Measurements from ENCODE around the gene EPS15.
"Not testable (repeated sequence)": the region's sequence is repeated elsewhere in the genome, so short reads cannot be mapped to it uniquely, and the experiment has no call there.

Gene EPS15

DNA sequence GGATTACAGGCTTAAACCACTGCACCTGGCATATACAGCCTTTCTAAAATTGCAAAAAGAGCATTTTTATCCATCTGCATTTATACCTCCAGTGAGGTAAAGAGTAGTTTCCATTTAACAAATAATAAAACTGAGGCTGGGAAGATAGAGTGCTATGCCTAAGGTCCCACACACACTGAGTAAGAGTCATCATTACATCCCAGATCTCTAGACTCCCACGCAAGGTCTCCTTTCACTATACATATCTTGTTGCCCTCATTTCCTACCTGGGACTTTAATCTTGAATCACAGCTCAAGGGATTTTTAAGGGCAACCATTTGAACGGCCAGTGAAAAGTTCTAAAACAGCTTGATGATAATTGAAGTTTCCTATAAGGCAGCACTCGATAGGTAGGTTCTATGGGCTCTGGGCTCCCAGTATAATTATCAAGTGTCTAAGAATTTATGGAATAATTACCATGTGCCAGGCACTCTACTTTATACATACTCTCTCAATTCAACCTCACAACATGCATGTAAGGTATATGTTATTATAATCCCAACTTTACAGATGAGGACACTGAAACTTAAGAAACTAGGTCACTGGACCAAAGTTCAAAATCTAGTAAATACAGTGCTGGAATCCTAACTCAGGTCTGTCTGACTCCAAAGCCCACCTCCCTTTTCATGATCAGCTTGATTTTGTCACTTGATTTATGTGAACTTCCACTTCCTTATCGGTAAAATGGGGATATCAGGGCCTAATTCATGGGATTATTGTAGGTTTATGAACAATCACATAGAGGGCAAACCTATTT is 23.3 kb upstream of the EPS15 start:
- no peak for DNase-seq (ENCODE audit: low spot score)

DNA sequence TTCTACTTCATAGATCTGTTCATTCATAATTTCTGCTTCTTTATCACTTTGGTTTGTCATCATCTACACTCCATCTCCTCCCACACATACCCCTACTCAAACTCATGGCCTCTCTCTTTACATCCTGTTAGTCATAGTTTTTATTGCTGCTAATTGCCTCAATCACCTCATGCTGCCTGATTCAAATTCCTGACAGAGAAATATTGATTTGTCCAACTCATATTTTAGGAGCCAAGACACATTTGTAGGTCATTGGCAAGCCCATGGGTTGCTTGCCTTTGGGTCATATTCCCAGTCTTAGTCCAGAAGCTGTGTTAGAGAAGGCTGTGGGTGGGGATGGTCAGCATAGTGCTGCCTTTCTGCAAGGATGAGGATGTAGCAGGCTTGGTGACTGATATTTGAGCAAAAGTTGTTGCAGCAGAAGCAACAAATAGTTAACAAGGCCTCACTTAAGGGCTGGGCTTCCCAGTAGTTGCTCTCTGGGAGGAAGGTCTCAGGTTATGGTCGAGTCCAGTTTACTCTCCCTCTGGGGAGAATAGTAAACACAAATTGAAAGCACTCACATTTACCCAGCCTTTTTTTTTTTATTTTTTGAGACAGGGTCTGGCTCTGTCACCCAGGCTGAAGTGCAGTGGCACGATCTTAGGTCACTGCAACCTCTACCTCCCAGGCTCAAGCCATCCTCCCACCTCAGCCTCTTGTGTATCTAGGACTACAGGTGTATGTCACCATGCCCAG is 22.4 kb upstream of the EPS15 start:
- no peak for DNase-seq (ENCODE audit: low spot score)

DNA sequence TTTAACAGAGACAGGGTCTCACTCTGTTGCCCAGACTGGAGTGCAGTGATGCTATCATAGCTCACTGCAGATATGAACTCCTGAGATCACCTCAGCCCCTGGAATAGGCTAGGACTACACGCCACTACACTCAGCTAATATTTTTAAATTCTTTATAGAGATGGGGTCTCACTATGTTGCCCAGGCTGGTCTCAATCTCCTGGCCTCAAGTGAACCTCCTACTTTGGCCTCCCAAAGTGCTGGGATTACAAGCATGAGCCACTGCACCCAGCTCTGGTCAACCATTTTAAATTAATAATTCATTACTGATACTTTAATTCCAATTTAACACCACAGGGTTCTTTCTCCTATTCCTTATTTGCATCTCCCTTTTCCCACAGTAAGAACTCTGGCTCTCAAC is 18.5 kb upstream of the EPS15 start:
- DNase-seq (ENCODE audit: low spot score), result no peak

DNA sequence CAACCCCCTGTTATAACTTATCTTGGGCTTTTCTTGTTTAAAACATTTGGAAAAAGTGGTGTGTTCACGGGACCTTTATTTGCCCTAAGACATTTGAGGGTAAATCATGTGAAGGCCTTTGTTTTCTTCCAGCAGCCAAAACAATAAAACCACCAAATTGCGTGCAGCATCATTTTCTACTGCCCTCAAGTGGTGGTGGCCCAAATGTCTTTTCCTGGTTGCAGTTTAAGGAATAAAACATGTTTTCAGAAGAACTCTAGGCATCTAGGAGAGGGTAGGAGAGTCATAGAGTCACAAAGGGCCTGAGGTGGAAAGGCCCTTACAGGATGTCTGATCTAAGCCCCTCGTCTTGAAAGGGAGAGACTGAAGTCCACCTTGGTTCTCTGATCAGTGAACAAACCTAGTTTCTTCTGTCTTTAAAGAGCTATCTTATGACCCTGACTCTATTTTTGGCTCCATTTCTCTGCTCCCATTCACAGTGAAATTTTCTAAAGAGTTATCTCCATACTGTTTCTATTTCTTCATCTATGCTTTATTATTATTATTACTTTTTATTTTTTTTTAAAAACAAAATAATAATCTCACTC is 16.0 kb upstream of the EPS15 start:
- peak; percentile 68 for DNase-seq (ENCODE audit: low spot score)

DNA sequence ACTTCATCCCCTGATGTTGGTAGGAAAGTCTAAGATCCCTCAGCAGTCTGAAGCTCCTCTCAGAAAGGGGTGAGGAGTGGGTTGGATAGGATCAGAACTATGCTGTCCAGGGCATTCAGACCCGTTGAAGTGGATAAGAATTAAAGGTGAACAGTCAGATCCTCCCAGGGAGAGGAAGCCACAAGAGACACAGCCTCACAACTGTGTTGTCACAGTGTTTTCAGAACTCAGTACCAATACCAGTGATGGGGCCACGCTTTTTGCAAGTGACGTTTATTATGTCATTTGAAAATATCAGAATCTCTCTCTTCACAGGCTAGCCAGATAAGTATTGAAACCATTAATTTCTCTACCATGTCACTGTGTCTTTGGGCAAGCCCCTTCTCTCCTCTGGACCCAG is 15.4 kb upstream of the EPS15 start:
- DNase-seq (ENCODE audit: low spot score), result no peak

DNA sequence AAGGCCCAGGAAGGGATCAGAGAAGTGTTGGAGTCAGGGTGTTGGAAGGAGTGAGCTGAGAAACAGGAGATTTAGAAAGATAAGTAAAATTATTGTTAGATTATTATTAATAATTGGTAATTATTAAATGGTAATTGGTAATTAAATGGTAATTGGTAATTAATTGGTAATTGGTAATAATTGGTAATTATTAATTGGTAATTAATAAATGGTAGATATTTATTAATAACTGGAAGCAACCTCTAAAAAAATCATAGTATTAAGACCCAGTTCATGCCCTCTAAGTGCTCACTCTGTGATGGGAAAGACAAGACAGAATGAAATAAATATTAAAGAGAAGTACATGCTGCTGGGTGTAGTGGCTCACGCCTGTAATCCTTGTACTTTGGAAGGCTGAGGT is 13.8 kb upstream of the EPS15 start:
- DNase-seq (ENCODE audit: low spot score), result no peak

DNA sequence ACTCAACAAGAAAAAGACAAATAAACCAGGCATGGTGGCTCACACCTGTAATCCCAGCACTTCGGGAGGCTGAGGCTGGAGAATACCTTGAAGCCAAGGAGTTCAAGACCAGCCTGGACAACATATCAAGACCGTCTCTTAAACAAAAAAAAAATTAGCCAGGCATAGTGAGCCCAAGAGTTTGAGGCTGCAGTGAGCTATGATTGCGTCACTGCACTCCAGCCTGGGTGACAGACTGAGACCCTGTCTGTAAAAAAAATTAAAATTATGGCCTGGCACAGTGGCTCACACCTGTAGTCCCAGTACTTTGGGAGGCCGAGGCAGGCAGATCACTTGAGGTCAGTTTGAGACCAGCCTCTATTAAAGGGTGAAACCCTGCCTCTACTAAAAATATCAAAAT is 11.4 kb upstream of the EPS15 start:
- not testable (repeated sequence) for DNase-seq (ENCODE audit: low spot score)

DNA sequence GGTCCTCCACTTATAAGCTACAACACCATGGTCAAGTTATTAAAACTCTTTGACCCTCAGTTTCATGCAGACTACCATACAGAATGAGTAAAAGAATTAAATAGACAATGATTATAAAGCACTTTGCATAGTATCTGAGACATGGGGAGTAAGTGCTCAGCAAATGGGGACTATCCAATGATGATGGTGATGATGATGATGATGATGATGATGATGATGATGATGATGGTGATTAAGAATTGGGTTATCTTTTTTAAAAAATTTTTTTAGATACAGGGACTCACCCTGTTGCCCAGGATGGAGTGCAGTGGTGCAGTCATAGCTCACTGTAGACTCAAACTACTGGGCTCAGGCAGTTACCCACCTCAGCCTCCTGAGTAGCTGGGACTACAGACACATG is 8.1 kb upstream of the EPS15 start:
- no peak for DNase-seq (ENCODE audit: low spot score)

DNA sequence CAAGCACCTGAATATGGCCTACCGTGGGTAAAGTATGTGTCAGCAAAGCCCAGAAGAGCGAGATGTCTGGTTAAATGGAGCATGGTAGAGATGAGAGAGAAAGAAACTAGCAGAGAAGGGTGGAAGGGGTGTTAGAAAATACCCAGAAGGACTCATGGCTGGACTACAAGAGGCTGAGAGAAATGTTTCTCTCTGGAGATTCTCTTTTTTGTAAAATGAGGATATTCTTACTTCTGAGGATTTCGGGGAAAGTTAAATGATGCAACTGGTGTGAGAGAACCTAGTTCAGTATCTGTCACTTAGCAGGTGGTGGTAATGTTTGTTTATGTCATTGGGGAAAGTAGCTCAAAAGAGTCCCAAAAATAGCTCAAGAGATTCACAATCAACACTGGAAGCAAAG is 7.2 kb upstream of the EPS15 start:
- DNase-seq (ENCODE audit: low spot score), result no peak

DNA sequence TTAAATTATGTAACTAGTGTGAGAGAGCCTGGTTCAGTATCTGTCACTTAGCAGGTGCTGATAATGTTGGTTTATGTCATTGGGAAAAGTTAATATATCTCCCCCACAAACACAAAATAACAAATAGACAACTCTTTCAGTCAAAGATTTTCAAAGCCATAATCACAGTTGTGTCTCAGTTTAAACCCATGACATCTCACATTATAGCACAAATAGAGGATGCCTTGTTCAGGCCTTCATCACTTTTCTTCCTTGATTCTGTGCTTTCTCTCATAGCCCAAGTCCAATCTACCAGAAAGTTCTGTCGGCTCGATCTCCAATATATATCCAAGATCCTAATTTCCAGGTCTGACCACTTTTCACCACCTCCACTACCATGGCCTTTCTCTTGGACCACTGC is 6.2 kb upstream of the EPS15 start:
- no peak for DNase-seq (ENCODE audit: low spot score)

DNA sequence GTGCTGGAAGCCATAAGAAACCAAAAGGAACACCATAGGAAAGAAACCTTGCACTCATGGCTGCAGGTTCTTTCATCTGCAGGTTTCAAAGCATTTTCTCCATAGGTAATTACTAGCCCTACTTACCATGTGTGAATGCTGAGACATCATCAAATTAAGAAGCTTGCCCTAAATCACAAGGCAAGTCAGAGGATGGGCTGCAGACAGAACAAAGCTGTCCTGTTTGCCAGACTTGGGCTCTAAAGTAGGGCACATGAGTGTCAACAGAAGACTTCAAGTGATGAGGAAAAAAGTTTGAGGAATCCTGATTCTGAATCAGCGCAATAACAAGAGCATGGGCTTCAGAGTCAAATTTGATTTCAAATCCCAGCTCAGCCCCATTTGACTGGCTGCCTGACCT is 5.8 kb upstream of the EPS15 start:
- DNase-seq (ENCODE audit: low spot score), result no peak

DNA sequence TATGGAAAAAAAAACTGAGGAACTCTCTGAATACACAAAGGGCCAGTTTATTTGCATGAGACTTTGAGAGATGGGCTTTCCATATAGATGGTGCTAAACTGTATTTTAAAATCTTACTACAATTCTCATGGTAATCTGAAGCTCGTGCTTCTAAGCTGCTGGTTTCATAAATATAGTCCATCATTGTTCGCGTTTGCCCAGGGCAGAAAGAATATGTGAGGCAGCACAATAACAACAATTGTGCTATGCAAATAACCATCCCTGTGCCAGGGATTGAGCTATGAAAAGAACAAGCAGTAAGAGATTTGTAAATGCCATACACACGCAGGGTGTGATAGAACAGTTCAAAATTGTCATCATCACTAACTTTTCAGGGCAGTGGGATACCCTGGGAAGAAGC is 4.9 kb upstream of the EPS15 start:
- no peak for DNase-seq (ENCODE audit: low spot score)

DNA sequence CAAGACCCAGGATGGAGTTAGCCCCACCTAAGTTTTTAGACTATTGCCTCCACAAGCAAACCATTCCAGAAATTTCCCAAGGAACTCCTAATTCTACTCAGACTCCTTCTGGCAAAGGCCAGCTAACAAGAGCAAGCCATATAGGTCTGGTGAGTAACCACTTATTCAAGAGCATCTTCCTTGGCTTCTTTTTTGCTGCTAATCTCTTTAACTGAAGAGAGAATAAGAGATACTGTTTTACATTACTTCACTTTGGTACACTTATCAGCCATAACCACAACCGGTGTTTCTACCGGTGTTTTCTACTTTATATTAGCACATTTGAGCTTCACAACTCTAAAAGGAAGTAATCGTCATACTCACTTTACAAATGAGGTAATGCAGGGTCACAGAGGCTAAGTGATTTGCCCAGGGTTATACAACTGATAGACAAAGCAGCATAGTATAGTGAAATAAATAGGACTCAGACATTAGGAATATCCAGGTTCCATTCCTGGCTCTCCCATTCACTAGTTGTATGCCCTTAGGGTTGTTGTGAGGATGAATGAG is 1.7 kb upstream of the EPS15 start:
- no peak for DNase-seq (ENCODE audit: low spot score)

DNA sequence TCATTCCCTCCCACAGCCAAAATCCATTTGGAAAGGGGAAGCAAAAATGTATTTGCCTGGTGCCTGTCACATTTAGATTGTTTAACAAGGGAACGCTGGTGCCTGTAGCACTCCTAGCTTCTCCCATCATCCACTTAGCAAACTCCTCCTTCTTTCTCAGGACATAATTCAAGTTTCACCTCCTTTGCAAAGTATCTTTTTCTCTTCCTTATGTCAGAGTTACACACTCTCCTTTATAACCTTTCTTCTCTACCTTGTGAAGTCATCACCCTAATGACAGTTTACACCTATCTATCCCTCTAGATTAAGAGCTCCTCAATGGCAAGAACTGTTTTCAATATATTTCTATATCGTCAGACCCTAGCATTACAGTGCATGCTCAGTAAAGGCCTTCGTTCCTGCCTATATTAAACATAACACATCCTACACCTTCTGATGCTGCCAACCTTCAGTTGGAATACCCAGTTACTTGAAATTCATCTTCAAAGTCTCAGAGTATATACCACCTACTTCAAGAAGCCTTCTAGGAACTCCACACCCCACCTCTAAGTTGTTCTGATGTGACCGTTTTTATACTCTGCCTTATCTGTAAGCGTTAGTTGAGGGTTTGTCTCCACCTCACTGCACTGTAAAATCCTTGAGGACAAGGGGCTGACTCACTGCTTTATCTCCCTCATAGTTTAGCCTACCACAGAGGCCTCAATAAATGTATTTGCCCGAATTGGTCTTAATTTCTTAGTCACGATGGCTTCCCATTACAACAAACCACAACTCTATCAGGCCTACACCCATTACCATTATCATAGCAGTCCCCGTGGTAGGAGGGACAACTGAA is 1.0 kb upstream of the EPS15 start:
- no peak for DNase-seq (ENCODE audit: low spot score)

DNA sequence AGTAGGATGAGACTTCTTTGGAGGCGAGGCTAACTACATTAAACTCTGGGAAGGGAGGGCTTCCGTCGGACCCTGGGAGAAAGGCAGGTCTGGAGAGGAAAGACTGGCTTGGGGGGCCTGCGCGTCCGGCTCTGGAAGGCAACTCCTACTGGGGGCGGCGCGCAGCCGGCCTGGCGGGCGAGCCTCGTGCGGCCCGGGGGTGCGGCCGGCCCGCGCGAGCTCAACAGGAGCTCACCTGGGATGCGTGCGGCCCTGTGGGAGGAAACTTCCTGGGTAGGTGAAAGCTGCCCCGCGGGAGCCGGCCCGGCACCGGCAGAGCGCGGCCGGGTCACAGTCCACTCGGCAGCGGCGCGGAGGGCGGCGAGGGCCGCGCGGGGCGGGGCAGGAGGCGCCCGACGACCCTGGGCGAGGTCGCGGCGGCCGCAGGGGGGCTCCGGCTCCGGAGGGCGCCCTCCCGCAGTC is 449 bp downstream of the EPS15 start:
- DNase-seq (ENCODE audit: low spot score), result peak; percentile 56

DNA sequence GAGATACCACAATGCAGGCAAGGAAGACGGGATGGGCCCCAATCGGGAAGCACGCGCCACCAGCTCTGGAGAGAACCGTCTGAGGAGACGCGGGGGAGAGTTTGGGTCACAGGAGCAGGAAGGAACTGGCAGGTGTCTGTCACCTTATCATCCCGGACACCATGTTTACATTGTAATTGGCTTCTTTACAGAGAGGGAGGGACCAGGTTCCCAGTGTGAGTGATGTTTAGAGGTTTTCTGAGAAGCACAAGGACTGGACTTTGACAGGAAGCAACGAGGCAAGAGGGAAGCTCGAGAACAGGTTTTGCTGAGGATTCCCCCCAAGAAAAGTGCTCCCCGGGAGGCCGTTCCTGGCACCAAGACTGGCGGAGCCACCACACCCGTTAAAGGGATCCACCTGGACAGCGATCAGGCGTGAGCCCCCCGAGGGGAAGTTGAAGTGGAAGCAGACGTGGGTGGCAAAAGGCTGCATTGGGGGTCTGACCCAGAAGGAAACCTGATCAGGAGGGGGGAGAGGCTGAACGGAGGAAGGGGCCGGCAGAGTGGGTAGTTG is 957 bp downstream of the EPS15 start:
- peak; percentile 86 for DNase-seq (ENCODE audit: low spot score)

DNA sequence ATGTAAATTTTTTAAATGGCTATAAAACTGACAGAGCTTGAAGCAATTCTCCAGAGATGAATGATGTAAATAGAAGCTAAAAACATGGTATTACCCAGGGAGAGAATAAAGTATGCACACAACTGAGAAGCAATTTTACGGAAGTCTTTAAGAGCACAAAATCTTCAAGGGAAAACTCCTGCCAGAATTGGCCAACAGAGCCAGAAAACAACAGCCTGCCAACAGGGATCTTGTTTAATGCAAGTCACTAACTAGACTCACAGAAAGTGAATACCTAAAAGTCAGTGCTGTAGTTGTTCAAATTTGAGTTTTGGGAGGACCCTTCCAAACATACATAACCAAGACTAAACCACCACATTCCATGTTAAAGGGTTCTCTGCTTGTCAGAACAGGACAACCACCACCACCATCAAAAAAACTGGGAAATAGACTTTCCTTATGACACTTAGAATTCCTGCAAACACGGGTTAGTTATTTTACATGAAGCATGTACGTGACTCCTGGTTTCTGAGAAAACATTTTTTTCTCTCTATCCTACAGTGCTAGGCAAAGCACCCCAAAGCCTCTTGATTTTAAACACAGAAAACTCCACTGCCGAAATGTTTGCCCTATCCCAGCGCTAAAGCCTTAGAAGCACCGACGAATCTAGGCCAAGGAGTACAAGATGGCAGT is 1.6 kb downstream of the EPS15 start:
- DNase-seq (ENCODE audit: low spot score), result peak; percentile 68

DNA sequence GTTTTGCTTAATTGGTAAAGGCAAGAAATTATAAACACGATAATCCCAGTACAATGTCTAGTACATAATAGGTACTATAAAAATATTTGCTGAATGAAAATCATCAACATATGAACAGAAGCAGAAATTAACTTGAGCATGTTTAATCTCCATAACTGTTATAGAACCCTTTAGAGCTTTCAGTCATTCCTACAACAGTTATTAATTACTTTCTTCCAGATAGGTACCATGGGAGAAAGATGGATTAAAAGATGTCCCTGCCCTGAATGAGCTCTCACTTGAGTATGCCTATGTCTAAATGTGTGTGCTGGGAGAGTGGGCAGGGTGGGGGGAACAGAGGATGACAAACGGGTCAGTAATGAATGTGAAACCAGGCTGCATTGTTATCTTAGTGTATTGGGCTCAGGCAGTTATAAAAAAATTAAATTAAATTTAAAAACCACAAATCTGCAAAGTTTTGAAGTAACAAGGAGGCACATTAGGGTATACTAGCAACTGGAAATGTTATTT is 2.4 kb downstream of the EPS15 start:
- peak; percentile 50 for DNase-seq (ENCODE audit: low spot score)

DNA sequence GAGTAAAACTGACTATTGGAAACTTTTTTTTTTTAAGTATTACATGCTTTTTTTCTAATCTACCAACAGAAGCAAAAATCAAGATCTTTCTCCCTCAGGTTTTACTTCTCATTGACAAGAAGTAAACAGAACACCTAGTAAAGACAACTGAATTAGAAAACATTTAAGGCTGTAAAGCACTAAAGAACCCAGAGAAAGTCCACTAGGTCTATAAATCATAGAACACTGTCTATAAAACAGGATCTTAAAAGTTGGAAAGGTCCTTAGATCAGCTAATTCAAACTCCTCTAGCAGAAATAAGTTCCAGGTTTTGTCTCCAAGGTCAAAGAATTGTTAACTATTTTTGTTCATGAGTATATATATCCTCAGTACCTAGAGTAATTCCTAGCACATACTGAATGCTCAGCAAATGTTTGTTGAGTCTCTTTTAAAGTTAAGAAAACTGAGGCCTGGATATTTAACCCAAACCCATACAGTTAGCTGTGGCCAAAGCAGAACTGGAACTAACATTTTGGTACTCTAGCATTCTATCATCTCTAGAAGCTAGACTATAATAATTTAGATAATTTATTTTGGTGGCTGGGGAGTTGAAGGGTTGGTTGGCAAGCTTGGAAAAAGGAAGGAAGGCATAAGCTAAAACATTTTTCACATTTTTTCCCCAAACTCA is 3.0 kb downstream of the EPS15 start:
- peak; percentile 47 for DNase-seq (ENCODE audit: low spot score)

DNA sequence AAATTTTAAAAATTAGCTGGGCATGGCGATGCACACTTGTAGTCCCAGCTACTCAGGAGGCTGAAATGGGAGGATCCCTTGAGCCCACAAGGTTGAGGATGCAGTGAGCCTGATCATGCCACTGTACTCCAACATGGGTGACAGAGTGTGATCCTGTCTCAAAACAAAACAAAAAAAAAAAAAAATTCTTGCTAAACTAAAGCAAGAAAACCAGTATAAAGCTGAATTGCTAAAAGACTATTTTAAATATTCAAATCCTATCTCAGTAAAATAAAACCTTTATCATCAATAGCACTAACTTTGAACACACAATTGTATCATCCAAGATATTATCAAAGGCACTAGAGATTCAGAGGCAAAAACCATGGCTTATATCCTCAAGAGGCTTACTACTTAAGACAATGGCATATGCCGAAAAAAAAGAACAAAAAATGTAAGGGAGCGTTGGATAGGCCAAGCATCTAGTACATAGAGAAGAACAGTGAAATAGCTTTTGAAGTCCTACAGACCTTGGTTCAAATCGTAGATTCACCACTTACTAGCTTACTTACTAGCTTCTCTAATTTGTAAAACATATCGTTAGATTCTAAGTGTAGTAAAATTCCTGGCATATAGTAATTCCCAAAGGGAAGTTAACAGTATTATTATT is 3.6 kb downstream of the EPS15 start:
- DNase-seq (ENCODE audit: low spot score), result peak; percentile 65

All from NAMALWA (cell line).